CD4-positive, alpha-beta T cell treated with Interferon gamma for 1 hour (primary cell): ENCODE measurements around the gene PRODH2.

ENCODE experiments used
- DNase-seq: peaks from one replicate; pipeline ENCODE4 v3.0.0-alpha.2; 2020

Gene PRODH2

GRCh38 chr19:35812220-35813042, at the start of gene PRODH2:
Gene PRODH2 (minus strand): TSS chr19:35812845. CDS start chr19:35812805, 40 bp downstream.
- DNase-seq, result no peak

GRCh38 chr19:35861640-35862160, 49.1 kb upstream of the PRODH2 start:
- DNase-seq, result no peak

- no peak for DNase-seq
Observed at GRCh38 chr19:35860818-35861639, 48.4 kb upstream of the PRODH2 start.

GRCh38 chr19:35860436-35860817, 47.8 kb upstream of the PRODH2 start:
- DNase-seq, result no peak

GRCh38 chr19:35859414-35859813, 46.8 kb upstream of the PRODH2 start:
- DNase-seq, result no peak

- DNase-seq, result no peak
Observed at GRCh38 chr19:35858311-35858710, 45.7 kb upstream of the PRODH2 start.

- DNase-seq, result no peak
Observed at GRCh38 chr19:35856546-35857149, 44.0 kb upstream of the PRODH2 start, which contains the start of gene KIRREL2. Gene KIRREL2 (plus strand): TSS chr19:35856911. CDS start chr19:35857120, 209 bp downstream.

GRCh38 chr19:35853038-35853756, 40.6 kb upstream of the PRODH2 start:
- DNase-seq, result no peak

- DNase-seq, result no peak
Observed at GRCh38 chr19:35852029-35852780, 39.6 kb upstream of the PRODH2 start, which contains the start of gene NPHS1. Gene NPHS1 (minus strand): TSS chr19:35852504. CDS start chr19:35851837, 667 bp downstream.

- no peak for DNase-seq
Observed at GRCh38 chr19:35851213-35852028, 38.8 kb upstream of the PRODH2 start.

GRCh38 chr19:35848919-35849505, 36.4 kb upstream of the PRODH2 start:
- no peak for DNase-seq

- DNase-seq, result no peak
Observed at GRCh38 chr19:35848486-35848885, 35.8 kb upstream of the PRODH2 start.

GRCh38 chr19:35847911-35848310, 35.3 kb upstream of the PRODH2 start:
- DNase-seq, result no peak

GRCh38 chr19:35846038-35846668, 33.5 kb upstream of the PRODH2 start:
- no peak for DNase-seq

GRCh38 chr19:35845215-35846037, 32.8 kb upstream of the PRODH2 start:
- no peak for DNase-seq

- DNase-seq, result no peak
Observed at GRCh38 chr19:35844482-35845214, 32.0 kb upstream of the PRODH2 start.

- no peak for DNase-seq
Observed at GRCh38 chr19:35843676-35844481, 31.2 kb upstream of the PRODH2 start.
